Endothelial cell of umbilical vein (primary cell): ENCODE results near the gene NINJ2. TPM values are rescaled to one million over a fixed set of nuclear protein-coding genes. Genes with fewer than 3 reads are reported as not detected.

Source experiments
- BruUV-seq: library from RNA; stranded (reverse); fragments of 400-500 nt; replicated peaks from 2 replicates; lab custom pipeline; 2021; lab: Mats Ljungman, UMichigan
- CTCF ChIA-PET: fragments of 300-600, 350-600 bp; sonication (Branson Sonifier 250); formaldehyde crosslinking; loops from one replicate; lab custom pipeline; 2021; ENCODE audit warnings: antibody characterized with exemption, inconsistent platforms; lab: Charles Lee
- POLR2A ChIA-PET: fragments of 300-600, 350-600 bp; sonication (Branson Sonifier 250); formaldehyde crosslinking; loops from one replicate; lab custom pipeline; 2021; ENCODE audit warnings: antibody characterized with exemption, inconsistent platforms; lab: Charles Lee
- DNase-seq: peaks from one replicate; pipeline ENCODE4 v3.0.0-alpha.2; 2011; ENCODE audit warnings: low read depth, low spot score
- FAIRE-seq: peaks from 2 replicates; lab custom pipeline; 2011; peaks lifted over from hg19 to GRCh38; lab: Jason Lieb, UNC
- H2AFZ ChIP-seq: 2 replicates; pipeline ENCODE4 v1.6.0; 2012; ENCODE audit warnings: low read depth, low read length, control low read depth, inconsistent platforms
- H3K27ac ChIP-seq: 2 replicates; pipeline ENCODE4 v1.5.1; 2011; ENCODE audit warnings: low read depth, mild to moderate bottlenecking, control low read depth, low read length, moderate library complexity; ENCODE audit not compliant: insufficient read depth
- H3K27me3 ChIP-seq, 2 experiments: 2 replicates each; pipeline versions ENCODE4 v1.6.0 to v1.6.1; 2011; ENCODE audit warnings: low read length in 2 of 2, mixed read lengths in 1 of 2; ENCODE audit not compliant: control insufficient read depth in 2 of 2, insufficient read depth in 2 of 2
- H3K36me3 ChIP-seq, 2 experiments: 2 replicates in 1 of 2; 3 replicates in 1 of 2; pipeline ENCODE4 v1.5.1; 2011; ENCODE audit warnings: low read length in 2 of 2, mild to moderate bottlenecking in 1 of 2, moderate library complexity in 1 of 2; ENCODE audit not compliant: control insufficient read depth in 2 of 2, insufficient read depth in 2 of 2; ENCODE audit errors: extremely low read depth in 1 of 2
- H3K4me1 ChIP-seq: 3 replicates; pipeline ENCODE4 v1.5.1; 2011; ENCODE audit warnings: mild to moderate bottlenecking, low read length; ENCODE audit not compliant: control insufficient read depth, insufficient read depth; ENCODE audit errors: extremely low read depth
- H3K4me2 ChIP-seq: 2 replicates; pipeline ENCODE4 v1.6.1; 2011; ENCODE audit warnings: low read length, control low read depth, mixed read lengths; ENCODE audit not compliant: insufficient read depth
- H3K4me3 ChIP-seq, 3 experiments: fragments of 200-600 bp in 1 of 3; sonication (generic), shearing (Covaris generic) in 1 of 3; replicated peaks in 1 of 3; 2 replicates each; pipeline ENCODE4 v1.5.1; 2011 to 2016; ENCODE audit warnings: control low read depth in 3 of 3, low read length in 3 of 3, mild to moderate bottlenecking in 2 of 3, inconsistent platforms in 1 of 3, low read depth in 1 of 3, moderate library complexity in 1 of 3; ENCODE audit not compliant: insufficient read depth in 1 of 3
- H3K79me2 ChIP-seq: 2 replicates; pipeline ENCODE4 v1.6.0; 2012; ENCODE audit warnings: low read length, inconsistent platforms; ENCODE audit not compliant: control insufficient read depth, insufficient read depth
- H3K9ac ChIP-seq: replicated peaks from 2 replicates; pipeline ENCODE3; 2011; ENCODE audit warnings: low read length, control low read depth; ENCODE audit not compliant: insufficient read depth; ENCODE audit errors: extremely low read depth
- H3K9me1 ChIP-seq: replicated peaks from 3 replicates; pipeline ENCODE4 v1.6.0; 2011; ENCODE audit warnings: mild to moderate bottlenecking, low read length; ENCODE audit not compliant: control insufficient read depth, insufficient read depth; ENCODE audit errors: extremely low read depth
- H3K9me3 ChIP-seq: replicated peaks from 2 replicates; pipeline ENCODE4 v1.5.1; 2012; ENCODE audit warnings: low read length, inconsistent platforms; ENCODE audit not compliant: control insufficient read depth, insufficient read depth
- H4K20me1 ChIP-seq: replicated peaks from 2 replicates; pipeline ENCODE3; 2011; ENCODE audit warnings: mild to moderate bottlenecking, low read length; ENCODE audit not compliant: control insufficient read depth, insufficient read depth; ENCODE audit errors: extremely low read depth
- CTCF ChIP-seq, 2 donors: IDR thresholded peaks; 1 replicate in 1 of 2; 2 replicates in 1 of 2; pipeline ENCODE4 v1.5.1; 2011; ENCODE audit warnings: low read length in 2 of 2, mild to moderate bottlenecking in 2 of 2, moderate library complexity in 2 of 2, control low read depth in 1 of 2, inconsistent platforms in 1 of 2, low read depth in 1 of 2; ENCODE audit not compliant: insufficient read depth in 1 of 2; ENCODE audit errors: extremely low read depth in 1 of 2
- EZH2 ChIP-seq: IDR thresholded peaks from 2 replicates; pipeline ENCODE4 v1.6.1; 2012; ENCODE audit warnings: borderline replicate concordance, low read depth, mild to moderate bottlenecking, moderate library complexity, low read length, inconsistent platforms; ENCODE audit not compliant: severe bottlenecking
- FOS ChIP-seq: IDR thresholded peaks from 2 replicates; pipeline ENCODE4 v1.6.1; 2011; ENCODE audit warnings: mild to moderate bottlenecking, low read length, moderate library complexity, borderline replicate concordance; ENCODE audit not compliant: insufficient read depth
- GATA2 ChIP-seq: IDR thresholded peaks from 2 replicates; pipeline ENCODE4 v1.7.0; 2011; ENCODE audit warnings: low read depth, mild to moderate bottlenecking, moderate library complexity, mixed read lengths, low read length; ENCODE audit not compliant: insufficient read length, insufficient read depth
- JUN ChIP-seq: IDR thresholded peaks from 2 replicates; pipeline ENCODE4 v1.6.1; 2011; ENCODE audit warnings: borderline replicate concordance, low read depth; ENCODE audit not compliant: insufficient read length, insufficient read depth
- MAX ChIP-seq: IDR thresholded peaks from 2 replicates; pipeline ENCODE4 v1.6.1; 2011; ENCODE audit not compliant: insufficient read depth, insufficient read length
- MYC ChIP-seq: IDR thresholded peaks from one replicate; pipeline ENCODE4 v1.6.1; 2011; ENCODE audit warnings: mild to moderate bottlenecking, low read depth, low read length
- POLR2A ChIP-seq: IDR thresholded peaks from 2 replicates; pipeline ENCODE4 v1.6.1; 2012; ENCODE audit warnings: low read depth, mild to moderate bottlenecking, control low read depth, low read length
- POLR2AphosphoS5 ChIP-seq: IDR thresholded peaks from 2 replicates; pipeline ENCODE4 v1.6.1; 2012; ENCODE audit warnings: low read depth, mild to moderate bottlenecking, control low read depth, low read length, moderate library complexity; ENCODE audit not compliant: insufficient read depth
- dilution Hi-C: fragments of 300-500 bp; cut with MboI; formaldehyde crosslinking; loops from one replicate; pipeline ENCODE4 v1.15.0; 2019; ENCODE audit warnings: low sequenced_read_pairs; ENCODE audit not compliant: extremely low pct_ligation_motif_present
- intact Hi-C: fragments of 100-400 bp; cut with micrococcal nuclease; formaldehyde crosslinking; loops from one replicate; pipeline ENCODE4 v1.10.0; 2022
- polyA plus RNA-seq, 4 experiments: library from polyadenylated mRNA; depleted of rRNA in 3 of 4; stranded (reverse) in 3 of 4; unstranded in 1 of 4; fragments of >200 nt; gene quantifications; 2 replicates each; pipeline versions ENCODE4 v1.2.1 to v1.2.3, GENCODE V29; 2011 to 2012; ENCODE audit warnings: missing spikeins in 1 of 4
- total RNA-seq: library from RNA; stranded (reverse); gene quantifications from 2 replicates; pipeline ENCODE4 v1.2.3, GENCODE V29; 2021

NINJ2 gene
- total and polyA plus RNA-seq, 2 donors (not counting 3 experiments of a cell fraction or from before 2014, with no cell fraction given): 0.75 to 4.4 TPM

GRCh38 chr12:534216-534615 is 129.0 kb downstream of the NINJ2 start:
- no peak for TF ChIP-seq MYC
- TF ChIP-seq JUN: no peak
- TF ChIP-seq GATA2: no peak
- TF ChIP-seq POLR2A: no peak
- no peak for TF ChIP-seq EZH2
- TF ChIP-seq FOS: no peak
- TF ChIP-seq MAX: no peak
- TF ChIP-seq POLR2AphosphoS5: no peak
- no peak for TF ChIP-seq CTCF (IDR thresholded peaks at IDR 0.05; ENCODE audit: extremely low read depth in 1 of 2, insufficient read depth in 1 of 2, low read depth in 1 of 2, low read length in 2 of 2)
- Histone ChIP-seq H3K4me1 (peaks cover 14% of the 10 kb centered on the region), H3K36me3 (no peaks in the 10 kb centered on the region), H3K27ac (no peak overlapping the region), H3K79me2 (no peaks in the 10 kb centered on the region), H3K27me3 (peaks cover 14 to 17% of the 10 kb centered on the region in 2 experiments), H3K4me3 (no peak overlapping the region), H4K20me1 (no peaks in the 10 kb centered on the region), H3K9ac (no peak overlapping the region), H2AFZ (no peak overlapping the region), H3K9me1 (no peaks in the 10 kb centered on the region), H3K9me3 (no peaks in the 10 kb centered on the region), H3K4me2 (no peak overlapping the region)
- FAIRE-seq (no peak), DNase-seq (no peak)
- POLR2A ChIA-PET: no interaction called here
- CTCF ChIA-PET: interaction anchor here (1.7 kb wide), 1 partner anchor 25 kb away, joined by 4 read pairs; no protein-coding TSS in a partner anchor
- BruUV-seq: no TSS peak
- dilution Hi-C loops (no loop called here), intact Hi-C loops (no loop called here)
